ENCODE data around the gene NKAIN2.

The NKAIN2 gene

GRCh38 chr6:124028117-124028516 is 224.5 kb downstream of the NKAIN2 start:
- DNase-seq (ENCODE audit: low spot score), result no peak
- TF ChIP-seq, protein P1, sequence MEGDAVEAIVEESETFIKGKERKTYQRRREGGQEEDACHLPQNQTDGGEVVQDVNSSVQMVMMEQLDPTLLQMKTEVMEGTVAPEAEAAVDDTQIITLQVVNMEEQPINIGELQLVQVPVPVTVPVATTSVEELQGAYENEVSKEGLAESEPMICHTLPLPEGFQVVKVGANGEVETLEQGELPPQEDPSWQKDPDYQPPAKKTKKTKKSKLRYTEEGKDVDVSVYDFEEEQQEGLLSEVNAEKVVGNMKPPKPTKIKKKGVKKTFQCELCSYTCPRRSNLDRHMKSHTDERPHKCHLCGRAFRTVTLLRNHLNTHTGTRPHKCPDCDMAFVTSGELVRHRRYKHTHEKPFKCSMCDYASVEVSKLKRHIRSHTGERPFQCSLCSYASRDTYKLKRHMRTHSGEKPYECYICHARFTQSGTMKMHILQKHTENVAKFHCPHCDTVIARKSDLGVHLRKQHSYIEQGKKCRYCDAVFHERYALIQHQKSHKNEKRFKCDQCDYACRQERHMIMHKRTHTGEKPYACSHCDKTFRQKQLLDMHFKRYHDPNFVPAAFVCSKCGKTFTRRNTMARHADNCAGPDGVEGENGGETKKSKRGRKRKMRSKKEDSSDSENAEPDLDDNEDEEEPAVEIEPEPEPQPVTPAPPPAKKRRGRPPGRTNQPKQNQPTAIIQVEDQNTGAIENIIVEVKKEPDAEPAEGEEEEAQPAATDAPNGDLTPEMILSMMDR (conservative IDR thresholded peaks at IDR 0.05; ENCODE audit: low read depth), result no peak

GRCh38 chr6:124029567-124029966 is 225.9 kb downstream of the NKAIN2 start:
- ChIA-PET POLR2A (ENCODE audit: low non-redundant PET) (no interaction called here), CTCF (no interaction called here)
- no peak for DNase-seq (ENCODE audit: low spot score)
- TF ChIP-seq, protein P1 (conservative IDR thresholded peaks at IDR 0.05; ENCODE audit: low read depth), result no peak
- H3K27ac ChIP-seq, result no peak overlapping the region

More at GRCh38 chr6:124028117-124028516, 224.5 kb downstream of the NKAIN2 start:
- CTCF ChIA-PET, result no interaction called here
- H3K27ac ChIP-seq, result no peak overlapping the region
- POLR2A ChIA-PET (ENCODE audit: low non-redundant PET), result no interaction called here

- ChIA-PET POLR2A (ENCODE audit: low non-redundant PET) (no interaction called here), CTCF (no interaction called here)
- no peak overlapping the region for H3K27ac ChIP-seq
- TF ChIP-seq, protein P1 (conservative IDR thresholded peaks at IDR 0.05; ENCODE audit: low read depth), result no peak
- DNase-seq (ENCODE audit: low spot score), result no peak
Measured at GRCh38 chr6:124033501-124033900, 229.8 kb downstream of the NKAIN2 start.

- no peak for DNase-seq (ENCODE audit: low spot score)
- no peak overlapping the region for H3K27ac ChIP-seq
- ChIA-PET POLR2A (ENCODE audit: low non-redundant PET) (no interaction called here), CTCF (interaction anchor here (0.7 kb wide), 1 partner anchor 258 kb away, joined by 4 read pairs; no protein-coding TSS in a partner anchor)
- TF ChIP-seq, protein P1 (conservative IDR thresholded peaks at IDR 0.05; ENCODE audit: low read depth), result no peak
Measured at GRCh38 chr6:124036384-124036783, 232.7 kb downstream of the NKAIN2 start.

- ChIA-PET CTCF (no interaction called here), POLR2A (ENCODE audit: low non-redundant PET) (no interaction called here)
- DNase-seq (ENCODE audit: low spot score), result peak; percentile 1
- H3K27ac ChIP-seq, result no peak overlapping the region
- TF ChIP-seq, protein P1 (conservative IDR thresholded peaks at IDR 0.05; ENCODE audit: low read depth), result no peak
Measured at GRCh38 chr6:124040655-124041054, 237.0 kb downstream of the NKAIN2 start.

DNA sequence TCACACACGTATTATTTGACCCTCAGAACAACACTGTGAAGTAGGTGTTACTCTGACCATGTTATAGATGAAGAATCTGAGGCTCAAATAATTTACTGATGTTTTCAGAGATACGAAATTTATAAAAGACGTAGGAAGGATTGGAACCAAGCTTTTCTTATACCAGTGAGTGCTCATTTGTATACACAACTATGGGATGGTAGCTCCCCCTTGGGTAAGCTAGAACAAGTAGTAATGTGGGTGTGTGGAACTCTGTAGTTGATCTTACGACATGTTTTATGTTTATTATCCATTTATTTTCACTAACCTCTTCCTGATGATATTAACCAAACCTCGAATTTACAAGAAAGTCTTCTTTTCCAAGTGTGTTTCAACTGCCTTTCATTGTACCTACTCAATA is 248.5 kb downstream of the NKAIN2 start:
- TF ChIP-seq, protein P1 (conservative IDR thresholded peaks at IDR 0.05; ENCODE audit: low read depth), result no peak

GRCh38 chr6:124053315-124053714 is 249.7 kb downstream of the NKAIN2 start:
- DNase-seq (ENCODE audit: low spot score), result no peak
- TF ChIP-seq, protein P1 (conservative IDR thresholded peaks at IDR 0.05; ENCODE audit: low read depth), result no peak
- POLR2A ChIA-PET (ENCODE audit: low non-redundant PET), result no interaction called here
- H3K27ac ChIP-seq, result no peak overlapping the region
- CTCF ChIA-PET, result no interaction called here

More for the DNA sequence above, 248.5 kb downstream of the NKAIN2 start:
- CTCF ChIA-PET, result no interaction called here
- DNase-seq (ENCODE audit: low spot score), result no peak
- no peak overlapping the region for H3K27ac ChIP-seq
- POLR2A ChIA-PET (ENCODE audit: low non-redundant PET), result no interaction called here

All from RWPE1 (cell line).